Endometrium (tissue), 2 donors: ENCODE data around the gene TSPAN9.

Source experiments
- FAIRE-seq: peaks from 2 replicates; lab custom pipeline; 2012; peaks lifted over from hg19 to GRCh38; lab: Jason Lieb, UNC
- donor health status: control.
- donor health status: control.

TSPAN9 gene

GRCh38 chr12:3317481-3317815 is 240.3 kb downstream of the TSPAN9 start:
- no peak for FAIRE-seq

- FAIRE-seq: no peak
These were observed 240.8 kb downstream of the TSPAN9 start for GRCh38 chr12:3317841-3318501.

GRCh38 chr12:3319723-3320492 is 242.7 kb downstream of the TSPAN9 start:
- FAIRE-seq: no peak

- FAIRE-seq: no peak
These were observed 243.8 kb downstream of the TSPAN9 start for GRCh38 chr12:3320881-3321509.

- no peak for FAIRE-seq
These were observed 244.7 kb downstream of the TSPAN9 start for GRCh38 chr12:3321881-3322280.

- FAIRE-seq: no peak
These were observed 246.0 kb downstream of the TSPAN9 start for GRCh38 chr12:3323002-3323685.

- no peak for FAIRE-seq
These were observed 248.6 kb downstream of the TSPAN9 start for GRCh38 chr12:3325736-3326135.

GRCh38 chr12:3326156-3326849 is 249.1 kb downstream of the TSPAN9 start:
- no peak for FAIRE-seq

- no peak for FAIRE-seq
These were observed 249.9 kb downstream of the TSPAN9 start for GRCh38 chr12:3326850-3327780.

- no peak for FAIRE-seq
These were observed 250.9 kb downstream of the TSPAN9 start for GRCh38 chr12:3328081-3328480.

- FAIRE-seq: no peak
These were observed 251.4 kb downstream of the TSPAN9 start for GRCh38 chr12:3328571-3328970.

GRCh38 chr12:3329361-3329760 is 252.2 kb downstream of the TSPAN9 start:
- no peak for FAIRE-seq

- FAIRE-seq: no peak
These were observed 253.9 kb downstream of the TSPAN9 start for GRCh38 chr12:3330976-3331510.

GRCh38 chr12:3332188-3332587 is 255.0 kb downstream of the TSPAN9 start:
- no peak for FAIRE-seq

- no peak for FAIRE-seq
These were observed 256.4 kb downstream of the TSPAN9 start for GRCh38 chr12:3333583-3333982.

- FAIRE-seq: no peak
These were observed 256.8 kb downstream of the TSPAN9 start for GRCh38 chr12:3333991-3334391.

GRCh38 chr12:3335078-3335487 is 257.9 kb downstream of the TSPAN9 start:
- FAIRE-seq: no peak
